HG02840 (cell line): ENCODE results near the gene SGK2.

Source experiments
- ATAC-seq: cut with Tn5 transposase; IDR thresholded peaks from one replicate; pipeline ENCODE4 v1.9.1; 2021; ENCODE audit warnings: mild to moderate bottlenecking, moderate library complexity, moderate number of reproducible peaks; ENCODE audit not compliant: unreplicated experiment, low FRiP score

SGK2 gene

DNA sequence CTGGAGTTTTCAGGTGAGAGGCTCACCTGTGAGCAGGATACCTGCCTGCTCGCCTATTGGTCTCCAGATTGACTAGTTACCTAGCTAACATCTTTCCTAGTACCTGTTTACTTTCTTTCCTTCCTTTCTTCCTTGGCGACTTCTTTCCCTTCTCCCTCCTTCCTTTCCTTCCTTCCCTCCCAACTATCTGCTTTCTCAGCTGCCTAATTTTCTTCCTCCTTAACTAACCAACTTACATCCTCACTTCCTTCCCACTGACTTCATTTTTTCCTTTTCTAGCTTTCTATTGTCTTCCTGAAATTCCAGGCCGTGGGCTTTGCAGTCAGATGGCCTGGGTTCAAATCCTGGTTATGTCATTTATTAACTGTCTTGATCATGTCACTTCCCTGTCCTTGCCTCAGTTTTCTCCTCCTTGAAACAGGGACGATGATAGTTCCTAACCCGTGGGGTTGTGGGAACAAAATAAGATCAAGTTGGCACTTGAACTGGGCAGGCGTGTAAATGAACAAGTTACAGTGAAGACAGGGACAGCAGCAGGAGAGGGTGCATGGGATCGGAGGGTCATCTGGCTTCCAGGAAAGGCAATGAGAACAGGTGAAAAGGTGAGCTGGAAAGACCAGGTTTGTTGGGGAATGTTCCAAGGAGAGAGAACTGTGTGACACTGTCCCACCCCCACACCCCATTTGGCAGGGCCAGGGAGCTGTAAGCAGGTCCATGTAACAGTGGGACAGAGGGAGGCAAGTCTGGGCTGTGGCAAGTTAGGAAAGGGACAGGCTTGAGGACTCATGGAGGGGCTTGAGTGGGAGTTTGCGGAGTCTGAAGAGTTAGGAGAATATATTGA, 540 bp downstream of the SGK2 start:
- no peak for ATAC-seq

DNA sequence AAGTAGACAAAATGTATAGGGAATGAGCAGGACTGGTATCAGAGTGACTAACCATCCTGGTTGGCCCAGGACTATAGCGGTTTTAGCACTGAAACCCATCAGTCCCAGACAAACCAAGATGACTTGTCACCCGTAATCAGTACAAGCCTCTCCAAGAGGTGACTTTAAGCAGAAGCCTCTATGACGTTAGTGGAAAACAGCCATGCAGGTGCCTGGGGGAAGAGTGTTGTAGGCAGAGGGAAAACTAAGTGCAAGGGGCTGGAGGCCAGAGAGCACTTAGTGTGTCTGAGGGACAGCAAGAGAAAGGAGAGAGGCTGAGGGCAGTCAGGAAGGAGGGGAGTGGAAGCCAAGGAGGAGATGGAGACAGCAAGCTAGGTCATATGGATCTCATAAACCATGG, 2.1 kb downstream of the SGK2 start:
- no peak for ATAC-seq

DNA sequence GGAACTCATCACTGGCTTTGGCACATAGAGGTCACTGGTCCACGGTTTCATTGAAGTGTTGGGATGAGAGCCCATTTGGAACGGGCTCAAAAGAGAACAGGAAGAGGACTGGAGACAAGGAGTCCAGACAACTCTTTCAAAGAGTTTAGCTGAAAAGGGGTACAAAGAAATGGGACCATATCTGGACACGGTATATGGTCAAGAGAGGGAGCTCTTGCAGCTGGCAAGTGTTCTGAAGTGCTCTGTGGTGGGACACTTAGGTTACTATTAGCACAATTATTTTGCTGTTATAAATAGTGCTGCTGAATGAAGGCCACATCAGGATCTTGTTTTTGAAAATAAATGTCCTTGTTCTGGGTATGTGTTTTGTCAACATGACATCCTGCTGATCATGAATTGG, 4.6 kb downstream of the SGK2 start:
- no peak for ATAC-seq

DNA sequence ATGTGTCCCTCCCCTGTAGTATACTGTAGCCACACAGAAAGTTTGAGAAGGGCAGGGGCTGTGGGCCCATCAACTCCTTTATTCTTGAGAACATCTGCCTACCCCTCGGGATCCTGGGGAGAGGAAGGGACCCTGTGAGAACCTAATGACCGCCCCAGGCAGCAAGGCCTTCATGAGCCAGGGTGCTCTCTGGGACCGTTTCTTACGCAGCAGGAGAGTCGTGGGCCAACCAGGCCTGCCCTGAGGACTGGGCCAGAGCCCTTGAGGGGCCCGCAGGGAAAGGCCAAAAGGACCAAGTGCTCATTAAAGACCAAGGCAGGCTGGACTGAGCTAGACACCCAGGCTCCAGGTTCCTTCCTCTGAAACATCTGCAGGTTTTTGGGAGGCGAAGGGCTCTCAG, 5.2 kb downstream of the SGK2 start:
- no peak for ATAC-seq

DNA sequence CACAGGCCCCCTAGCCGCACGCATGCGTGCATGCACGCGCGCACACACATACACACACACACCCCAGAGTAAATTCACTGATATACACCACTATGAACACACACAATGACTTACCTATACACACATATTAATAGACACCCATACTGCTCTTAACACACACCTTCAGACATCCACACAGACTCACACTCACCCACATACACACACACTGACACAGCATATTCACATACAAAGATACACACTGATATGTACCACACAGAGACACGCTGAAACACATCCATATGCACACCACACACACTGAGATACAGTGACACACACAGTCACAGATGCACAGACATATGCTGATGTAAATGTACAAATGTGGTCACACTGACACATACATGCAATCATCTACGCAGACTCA, 5.6 kb downstream of the SGK2 start:
- ATAC-seq: no peak

DNA sequence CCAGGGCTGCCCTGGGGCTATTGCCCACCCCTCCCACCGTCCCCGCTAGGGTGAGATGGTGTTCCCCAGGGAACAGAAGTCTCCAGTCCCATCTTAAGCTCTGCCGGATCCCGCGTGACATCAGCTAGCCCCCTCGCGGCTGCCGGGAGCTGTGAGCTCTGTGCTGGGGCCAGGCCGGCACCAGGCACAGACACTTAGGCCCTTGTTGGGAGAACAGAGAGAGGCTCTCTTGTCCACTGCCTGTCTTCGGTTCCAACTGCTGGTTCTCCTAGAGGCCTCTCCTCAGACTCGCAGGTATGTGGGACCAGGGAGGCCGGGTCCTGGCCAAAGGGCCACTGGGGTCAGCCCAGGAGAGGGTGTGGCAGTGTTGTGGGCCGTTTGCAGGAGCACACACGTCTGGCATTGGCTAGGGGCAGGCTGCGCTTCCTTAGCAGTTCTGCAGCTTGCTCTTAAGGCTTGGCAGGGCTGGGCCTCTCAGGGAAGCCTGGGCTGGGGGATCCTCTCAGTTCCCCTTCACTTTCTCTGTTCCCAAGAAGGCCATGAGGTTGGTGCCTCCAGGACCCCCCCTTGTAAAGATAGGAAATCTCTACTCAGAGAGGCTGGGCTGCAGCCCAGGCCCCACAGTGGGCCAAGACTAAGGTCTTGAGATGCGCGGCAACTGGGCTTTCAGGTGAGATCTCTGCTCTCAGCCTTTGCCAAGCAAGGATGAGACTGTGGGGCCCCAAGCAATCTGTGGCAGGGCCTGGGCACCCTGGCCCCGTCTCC, 6.3 kb downstream of the SGK2 start:
- ATAC-seq: no peak

DNA sequence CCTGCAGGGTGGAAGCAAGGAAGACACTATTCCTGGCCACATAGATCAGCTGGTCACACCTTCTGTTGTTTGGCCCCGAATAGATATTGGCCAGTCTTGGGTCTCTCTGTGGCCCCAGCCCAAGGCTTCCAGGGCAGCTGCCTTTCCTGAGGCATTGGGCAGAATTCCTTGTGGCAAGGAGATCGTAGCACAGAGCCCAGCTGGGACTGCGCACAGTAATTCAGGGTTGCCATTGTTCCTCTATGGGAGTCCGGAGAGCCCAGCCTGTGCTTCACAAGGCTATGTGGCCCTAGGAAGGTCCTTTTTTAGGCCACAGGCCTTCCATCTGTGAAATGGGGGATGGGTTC, 6.9 kb downstream of the SGK2 start:
- no peak for ATAC-seq

DNA sequence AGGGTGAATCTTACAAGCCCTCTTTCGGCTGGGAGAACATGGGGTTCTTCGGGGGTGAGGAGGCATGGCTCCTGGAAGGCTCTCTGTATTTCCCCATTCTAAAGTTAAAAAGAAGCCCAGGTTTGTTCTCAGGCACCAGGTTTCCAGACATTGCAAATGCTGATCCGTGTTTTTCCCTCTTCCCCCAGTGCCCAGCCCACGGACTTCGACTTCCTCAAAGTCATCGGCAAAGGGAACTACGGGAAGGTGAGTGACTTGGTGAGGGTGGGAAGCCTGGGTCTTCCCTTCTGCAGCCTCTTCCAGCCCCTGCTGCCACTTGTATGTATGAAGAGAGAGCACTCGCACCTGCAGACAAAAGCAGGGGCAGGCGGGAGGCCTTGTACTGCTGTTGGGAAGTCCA, 8.7 kb downstream of the SGK2 start:
- no peak for ATAC-seq

DNA sequence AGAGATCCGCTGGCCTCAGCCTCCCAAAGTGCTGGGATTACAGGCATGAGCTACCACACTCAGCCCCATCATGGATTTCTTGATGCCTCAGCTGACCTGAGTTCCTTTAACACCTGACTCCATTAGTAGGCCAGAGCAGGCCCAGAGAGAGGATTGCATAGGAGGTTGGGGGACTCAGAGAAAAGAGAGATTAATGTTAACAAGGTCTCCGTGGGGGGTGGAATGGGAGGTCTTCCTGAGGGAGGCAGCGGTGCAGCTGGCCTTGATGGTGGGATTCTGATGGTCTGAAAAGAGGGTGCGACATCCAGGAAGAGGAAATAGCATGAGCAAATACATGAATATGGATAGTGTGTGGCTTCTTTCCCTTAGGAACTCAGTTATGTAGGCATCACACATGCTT, 9.9 kb downstream of the SGK2 start:
- ATAC-seq: no peak

DNA sequence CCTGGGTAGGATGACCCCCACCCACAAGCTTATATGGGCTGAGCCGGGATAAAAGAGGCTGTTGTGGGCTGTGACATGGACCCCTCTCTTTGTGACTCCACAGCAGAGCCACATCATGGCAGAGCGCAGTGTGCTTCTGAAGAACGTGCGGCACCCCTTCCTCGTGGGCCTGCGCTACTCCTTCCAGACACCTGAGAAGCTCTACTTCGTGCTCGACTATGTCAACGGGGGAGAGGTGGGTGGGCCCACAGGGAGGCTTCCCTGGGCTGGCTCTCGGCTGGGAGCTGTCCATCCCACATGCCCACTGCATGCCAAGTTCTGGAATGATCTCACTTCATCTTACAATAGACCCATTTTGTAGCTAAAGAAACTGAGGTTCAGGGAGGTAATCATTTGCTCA, 10.5 kb downstream of the SGK2 start:
- no peak for ATAC-seq

DNA sequence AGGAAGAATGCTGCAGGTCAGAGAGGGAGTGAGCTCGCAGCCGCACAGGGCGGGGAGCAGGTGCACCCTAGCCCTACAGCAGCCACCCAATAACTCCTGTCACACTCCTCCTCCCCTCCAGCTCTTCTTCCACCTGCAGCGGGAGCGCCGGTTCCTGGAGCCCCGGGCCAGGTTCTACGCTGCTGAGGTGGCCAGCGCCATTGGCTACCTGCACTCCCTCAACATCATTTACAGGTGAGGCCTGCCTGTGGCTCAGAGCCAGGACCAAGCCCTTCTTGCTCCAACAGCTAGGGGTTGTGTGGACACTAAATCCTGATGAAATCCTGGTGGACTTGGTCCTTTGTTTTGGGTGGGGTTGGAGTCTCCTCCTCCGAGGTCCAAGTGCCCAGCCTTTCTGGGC, 11.7 kb downstream of the SGK2 start:
- no peak for ATAC-seq

DNA sequence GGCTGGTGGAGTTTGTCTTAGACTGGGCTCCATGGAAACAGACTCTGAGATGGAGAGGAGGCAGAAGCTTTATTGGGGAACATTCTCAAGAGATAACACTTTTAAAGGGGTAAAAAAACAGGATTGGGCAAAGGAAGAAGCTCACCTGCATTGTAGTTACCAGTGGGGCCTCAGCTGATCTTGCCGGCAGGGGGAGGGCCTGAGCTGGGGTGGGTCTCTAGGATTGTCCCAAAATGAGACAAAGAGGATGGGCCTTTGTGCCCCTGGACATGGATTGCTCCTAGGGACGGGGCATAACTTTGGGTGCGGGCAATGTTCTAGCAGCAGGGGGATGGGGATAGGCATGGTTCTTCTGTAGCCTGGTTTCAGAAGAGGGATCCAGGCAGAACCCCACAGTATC, 12.5 kb downstream of the SGK2 start:
- ATAC-seq: no peak

DNA sequence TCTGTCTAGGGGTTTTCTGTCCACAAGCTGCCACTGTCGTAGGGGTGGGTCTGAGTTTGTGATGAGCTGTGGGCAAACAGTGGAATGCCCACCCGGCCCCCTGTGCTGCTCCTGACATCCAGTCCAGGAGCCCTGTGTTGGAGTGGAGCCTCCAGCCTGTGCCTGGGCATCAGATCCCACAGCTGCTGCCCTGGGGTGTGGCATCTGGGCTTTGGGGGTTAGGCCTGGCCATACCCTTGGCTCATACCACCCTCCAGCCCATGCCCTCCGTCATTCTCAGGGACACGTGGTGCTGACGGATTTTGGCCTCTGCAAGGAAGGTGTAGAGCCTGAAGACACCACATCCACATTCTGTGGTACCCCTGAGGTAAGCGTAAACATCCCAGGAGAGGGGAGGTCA, 12.9 kb downstream of the SGK2 start:
- no peak for ATAC-seq

DNA sequence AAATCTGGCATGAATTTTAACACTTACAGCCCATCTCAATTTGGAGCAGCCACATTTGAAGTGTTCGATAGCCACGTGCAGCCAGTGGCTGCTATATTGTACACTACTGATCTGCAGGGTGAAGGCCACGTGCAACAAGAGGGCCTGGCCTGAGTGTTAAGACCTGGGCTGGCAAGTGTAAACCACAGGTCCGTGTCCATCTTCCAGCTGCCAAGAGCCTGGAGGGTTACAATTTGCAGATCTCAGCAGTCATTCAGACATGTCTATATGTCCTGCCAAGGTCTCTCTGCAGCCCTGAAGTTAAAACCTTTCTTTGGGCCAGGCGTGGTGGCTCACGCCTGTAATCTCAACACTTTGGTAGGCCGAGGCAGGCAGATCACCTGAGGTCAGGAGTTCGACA, 14.1 kb downstream of the SGK2 start:
- ATAC-seq: no peak

DNA sequence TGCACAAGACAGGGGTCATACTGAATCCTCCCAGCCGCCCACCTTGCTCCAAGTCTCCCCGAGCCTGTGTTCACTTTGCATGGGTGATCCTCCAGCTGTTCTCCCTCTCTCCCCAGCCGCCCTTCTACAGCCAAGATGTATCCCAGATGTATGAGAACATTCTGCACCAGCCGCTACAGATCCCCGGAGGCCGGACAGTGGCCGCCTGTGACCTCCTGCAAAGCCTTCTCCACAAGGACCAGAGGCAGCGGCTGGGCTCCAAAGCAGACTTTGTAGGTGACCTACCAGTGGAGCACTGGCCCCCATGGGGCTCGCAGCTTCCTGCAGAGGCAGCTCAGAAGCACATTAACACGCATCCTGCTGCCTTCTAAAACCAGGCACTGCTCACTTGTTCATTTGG, 17.3 kb downstream of the SGK2 start:
- ATAC-seq: no peak

DNA sequence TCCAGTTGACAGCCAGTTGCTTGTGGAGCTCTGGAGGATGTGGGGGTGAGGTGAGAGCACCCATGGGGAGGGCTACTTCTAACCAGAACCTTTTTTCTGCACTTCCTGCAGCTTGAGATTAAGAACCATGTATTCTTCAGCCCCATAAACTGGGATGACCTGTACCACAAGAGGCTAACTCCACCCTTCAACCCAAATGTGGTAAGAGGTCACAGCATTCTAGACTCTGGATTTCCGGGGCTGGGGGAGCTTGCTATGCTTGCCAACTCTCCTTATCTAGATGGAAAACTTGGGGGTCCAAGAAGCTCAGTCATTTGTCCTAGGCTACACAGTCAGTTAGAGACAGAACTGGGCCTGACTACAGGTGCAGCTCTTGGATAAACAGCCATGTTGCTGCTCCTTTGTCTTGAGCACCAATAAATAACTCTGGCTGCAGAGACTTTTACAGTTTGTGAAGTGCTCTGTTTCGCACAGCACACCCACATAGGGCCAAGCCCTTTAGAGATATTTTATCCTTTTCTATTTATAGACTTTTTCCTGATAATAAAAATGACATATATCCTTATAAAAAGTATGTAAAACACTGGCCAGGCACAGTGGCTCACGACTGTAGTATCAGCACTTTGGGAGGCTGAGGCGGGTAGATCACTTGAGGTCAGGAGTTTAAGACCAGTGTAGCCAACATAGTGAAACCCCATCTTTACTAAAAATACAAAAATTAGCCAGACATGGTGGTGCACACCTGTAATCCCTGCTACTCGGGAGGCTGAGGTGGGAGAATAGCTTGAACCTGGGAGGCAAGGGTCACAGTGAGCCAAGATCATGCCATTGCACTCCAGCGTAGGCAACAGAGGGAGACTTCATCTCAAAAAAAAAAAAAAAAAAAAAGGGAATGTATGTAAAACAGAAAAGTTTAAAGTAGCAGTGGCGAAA, 21.3 kb downstream of the SGK2 start:
- ATAC-seq: no peak

DNA sequence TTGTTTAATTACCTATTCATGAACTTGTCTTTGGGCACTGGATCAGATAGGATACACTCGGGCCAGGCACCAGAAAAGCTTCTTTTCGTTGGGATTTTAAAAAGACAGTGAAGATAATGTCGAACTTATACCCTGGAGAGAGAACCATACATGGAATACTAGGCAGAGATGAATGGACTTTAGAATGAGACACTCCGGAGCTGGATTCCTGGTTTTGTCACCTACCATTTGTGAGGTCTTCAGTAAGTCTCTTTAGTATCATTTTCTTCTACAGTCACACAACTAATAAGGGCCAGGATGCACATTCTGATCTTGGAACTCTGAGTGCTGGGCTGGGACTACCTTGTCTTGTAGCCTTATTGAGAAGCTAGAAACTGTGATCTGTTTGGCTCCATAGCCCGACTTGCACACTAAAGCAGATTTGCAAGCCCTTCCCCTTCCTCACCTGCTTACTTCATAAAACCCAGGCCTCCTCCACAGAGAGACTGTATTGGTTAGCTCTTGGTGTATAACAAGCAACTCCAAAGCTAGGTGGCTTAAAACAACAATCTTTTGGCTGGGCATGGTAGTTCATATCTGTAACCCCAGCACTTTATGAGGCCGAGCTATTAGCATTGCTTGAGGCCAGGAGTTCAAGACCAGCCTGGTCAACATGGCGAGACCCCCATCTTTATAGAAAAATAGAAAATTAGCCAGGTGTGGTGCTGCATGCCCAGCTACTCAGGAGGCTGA, 24.5 kb downstream of the SGK2 start:
- ATAC-seq: no peak

DNA sequence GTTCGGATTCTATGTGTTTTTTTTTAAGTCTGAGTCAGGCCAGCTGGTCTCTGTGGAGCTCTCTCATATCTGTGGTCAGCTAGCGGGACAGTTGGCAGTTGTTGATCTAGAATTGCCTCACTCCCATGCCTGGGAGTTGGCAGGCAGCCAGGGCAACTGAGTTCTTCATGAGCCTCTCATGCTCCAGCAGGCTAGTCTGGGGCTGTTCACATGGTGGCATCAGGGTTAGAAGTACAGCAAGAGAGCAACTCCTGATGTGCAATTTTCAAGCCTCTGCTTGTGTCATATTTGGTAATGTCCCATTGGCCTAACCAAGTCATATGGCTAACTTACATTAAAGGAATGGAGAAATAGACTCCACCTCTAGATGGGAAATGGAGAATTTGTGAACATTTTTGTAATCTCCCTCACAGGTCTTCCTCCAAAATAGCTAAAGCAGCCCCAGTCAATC, 25.2 kb downstream of the SGK2 start:
- no peak for ATAC-seq

DNA sequence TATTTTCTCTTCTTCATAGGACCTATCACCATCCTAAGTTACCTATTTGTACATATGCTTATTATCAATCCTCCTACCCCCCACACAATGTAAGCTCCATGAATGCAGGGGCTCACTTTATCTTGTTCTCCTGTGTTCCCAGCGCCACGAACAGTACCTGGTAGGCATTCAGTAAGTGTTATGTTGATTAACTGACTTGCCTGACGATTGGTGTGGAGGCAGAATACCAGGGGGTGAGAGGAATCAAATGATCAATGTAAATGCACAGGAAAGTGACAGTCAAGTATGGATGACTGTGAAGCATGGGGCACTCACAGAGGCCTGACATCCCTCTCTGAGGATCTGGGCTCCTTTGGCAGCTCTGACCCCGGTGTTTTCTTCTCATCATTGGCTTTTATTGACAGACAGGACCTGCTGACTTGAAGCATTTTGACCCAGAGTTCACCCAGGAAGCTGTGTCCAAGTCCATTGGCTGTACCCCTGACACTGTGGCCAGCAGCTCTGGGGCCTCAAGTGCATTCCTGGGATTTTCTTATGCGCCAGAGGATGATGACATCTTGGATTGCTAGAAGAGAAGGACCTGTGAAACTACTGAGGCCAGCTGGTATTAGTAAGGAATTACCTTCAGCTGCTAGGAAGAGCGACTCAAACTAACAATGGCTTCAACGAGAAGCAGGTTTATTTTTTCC, 25.8 kb downstream of the SGK2 start:
- ATAC-seq: no peak

DNA sequence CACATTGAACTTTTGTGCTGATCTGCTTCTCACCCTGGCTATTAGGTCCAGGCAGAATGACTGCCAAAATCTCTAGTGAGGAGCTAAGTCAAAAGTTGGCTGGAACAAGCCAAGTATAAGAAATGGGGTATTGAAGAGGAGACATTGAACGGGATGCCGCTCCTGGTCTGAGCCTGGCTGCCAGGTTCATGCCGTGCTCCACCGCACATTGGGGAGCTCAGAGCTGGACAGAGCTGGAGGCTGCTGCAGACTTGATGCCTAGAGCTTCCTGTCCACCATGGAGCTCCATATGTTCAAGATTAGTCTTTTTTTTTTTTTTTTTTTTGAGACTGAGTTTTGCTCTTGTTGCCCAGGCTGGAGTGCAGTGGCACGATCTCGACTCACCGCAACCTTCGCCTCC, 27.8 kb downstream of the SGK2 start:
- ATAC-seq: no peak
